Panc1 (cell line): ENCODE measurements around the gene RRH. TPM values are rescaled to one million over a fixed set of nuclear protein-coding genes. Genes with fewer than 3 reads are reported as not detected.

Source experiments
- ATAC-seq: fragments of 200-7000 bp; cut with Tn5 transposase; 2 replicates; pipeline ENCODE4 v1.9.1; 2020; ENCODE audit warnings: mild to moderate bottlenecking, moderate library complexity
- BruUV-seq: library from RNA; stranded (reverse); fragments of 400-500 nt; replicated peaks from 2 replicates; lab custom pipeline; 2021; lab: Mats Ljungman, UMichigan
- CTCF ChIA-PET: fragments of 300-600 bp; sonication (Branson Sonifier 250); formaldehyde crosslinking; loops from one replicate; lab custom pipeline; 2022; ENCODE audit warnings: antibody characterized with exemption; lab: Charles Lee
- POLR2A ChIA-PET: fragments of 300-600 bp; sonication (Branson Sonifier 250); formaldehyde crosslinking; loops from one replicate; lab custom pipeline; 2022; ENCODE audit warnings: antibody characterized with exemption; lab: Charles Lee
- DNase-seq: peaks from one replicate; pipeline ENCODE4 v3.0.0-alpha.2; 2010; ENCODE audit warnings: low read depth, low spot score
- H3K27ac ChIP-seq: 2 replicates; pipeline ENCODE4 v1.5.1; 2011; ENCODE audit warnings: mild to moderate bottlenecking, low read length, inconsistent platforms
- H3K27me3 ChIP-seq: fragments of 200-500 bp; sonication (Bioruptor generic); 2 replicates; pipeline ENCODE4 v1.6.0; 2014; ENCODE audit warnings: low read length, inconsistent platforms; ENCODE audit not compliant: control insufficient read depth, insufficient read depth
- H3K36me3 ChIP-seq: fragments of 200-500 bp; sonication (Bioruptor generic); 2 replicates; pipeline ENCODE4 v1.5.1; 2014; ENCODE audit warnings: inconsistent platforms, mild to moderate bottlenecking, low read length, moderate library complexity; ENCODE audit not compliant: control insufficient read depth, insufficient read depth
- H3K4me1 ChIP-seq: 2 replicates; pipeline ENCODE4 v1.5.1; 2011; ENCODE audit warnings: inconsistent platforms, mild to moderate bottlenecking, low read length, moderate library complexity; ENCODE audit not compliant: control insufficient read depth, insufficient read depth
- H3K4me3 ChIP-seq, 2 experiments: 2 replicates each; pipeline ENCODE4 v1.5.1; 2011 to 2012; ENCODE audit warnings: low read depth in 2 of 2, low read length in 2 of 2, mild to moderate bottlenecking in 2 of 2, inconsistent platforms in 1 of 2, moderate library complexity in 1 of 2
- H3K9me3 ChIP-seq: fragments of 200-500 bp; sonication (Bioruptor generic); 2 replicates; pipeline ENCODE4 v1.5.1; 2014; ENCODE audit warnings: low read depth, mild to moderate bottlenecking, inconsistent platforms, low read length, moderate library complexity; ENCODE audit not compliant: control insufficient read depth, insufficient read depth
- CTCF ChIP-seq: fragments of 450-650 bp; IDR thresholded peaks from 2 replicates; pipeline ENCODE4 v1.5.1; 2017; ENCODE audit warnings: mild to moderate bottlenecking
- POLR2AphosphoS5 ChIP-seq: IDR thresholded peaks from 2 replicates; pipeline ENCODE4 v1.6.1; 2012; ENCODE audit warnings: mild to moderate bottlenecking, low read depth, low read length, moderate library complexity
- REST ChIP-seq, 2 experiments: IDR thresholded peaks; 2 replicates each; pipeline ENCODE4 v1.6.1; 2011 to 2012; ENCODE audit warnings: low read depth in 2 of 2, control low read depth in 1 of 2, low read length in 1 of 2, mild to moderate bottlenecking in 1 of 2, moderate library complexity in 1 of 2; ENCODE audit not compliant: insufficient read depth in 1 of 2
- SIN3A ChIP-seq: IDR thresholded peaks from 2 replicates; pipeline ENCODE4 v1.6.1; 2012; ENCODE audit warnings: low read depth, mild to moderate bottlenecking, low read length, moderate library complexity, borderline replicate concordance; ENCODE audit not compliant: insufficient read depth
- TCF7L2 ChIP-seq: IDR thresholded peaks from 2 replicates; pipeline ENCODE4 v1.6.1; 2011; ENCODE audit warnings: mild to moderate bottlenecking, low read depth, low read length, inconsistent platforms
- in situ Hi-C: cut with HindIII; loops from 2 replicates; pipeline ENCODE4 v1.10.0; 2016; ENCODE audit warnings: low sequenced_read_pairs, low pct_unique_long_range_greater_than_20kb
- intact Hi-C: fragments of 100-400 bp; cut with micrococcal nuclease; formaldehyde crosslinking; loops from one replicate; pipeline ENCODE4 v1.10.0; 2022; ENCODE audit not compliant: unreplicated experiment
- total RNA-seq: library from RNA; stranded (reverse); gene quantifications from one replicate; pipeline ENCODE4 v1.2.1, GENCODE V29; 2021; ENCODE audit not compliant: unreplicated experiment

RRH gene
- total RNA-seq, 1 experiment from 2014 or later, result 0.15 TPM

- Histone ChIP-seq H3K36me3 (no peaks in the 10 kb centered on the region), H3K4me3 (no peak overlapping the region), H3K27ac (no peak overlapping the region), H3K9me3 (no peaks in the 10 kb centered on the region), H3K4me1 (no peaks in the 10 kb centered on the region), H3K27me3 (no peaks in the 10 kb centered on the region)
- POLR2A ChIA-PET, result no interaction called here
- DNase-seq, result no peak
- in situ Hi-C loops (no loop called here), intact Hi-C loops (no loop called here)
- BruUV-seq, result no TSS peak
- CTCF ChIA-PET, result no interaction called here
- no peak for ATAC-seq
- TF ChIP-seq CTCF (no peak), POLR2AphosphoS5 (no peak), TCF7L2 (no peak), REST (IDR thresholded peaks at IDR 0.05; ENCODE audit: insufficient read depth in 1 of 2, low read depth in 2 of 2, low read length in 1 of 2) (no peak), SIN3A (no peak)
Measured at GRCh38 chr4:109887071-109887470, 59.3 kb downstream of the RRH start.

GRCh38 chr4:109890076-109890475 is 62.3 kb downstream of the RRH start:
- no peaks in the 10 kb centered on the region for H3K9me3 ChIP-seq
- BruUV-seq, result no TSS peak
- no peak overlapping the region for H3K4me3 ChIP-seq
- ChIA-PET POLR2A (no interaction called here), CTCF (no interaction called here)
- intact Hi-C loops (no loop called here), in situ Hi-C loops (no loop called here)
- no peaks in the 10 kb centered on the region for H3K4me1 ChIP-seq
- H3K27ac ChIP-seq, result no peak overlapping the region
- TF ChIP-seq CTCF, result no peak
- no peak for TF ChIP-seq REST (IDR thresholded peaks at IDR 0.05; ENCODE audit: insufficient read depth in 1 of 2, low read depth in 2 of 2, low read length in 1 of 2)
- no peak for TF ChIP-seq TCF7L2
- no peak for TF ChIP-seq SIN3A
- TF ChIP-seq POLR2AphosphoS5, result no peak
- H3K36me3 ChIP-seq, result no peaks in the 10 kb centered on the region
- H3K27me3 ChIP-seq, result no peaks in the 10 kb centered on the region
- ATAC-seq, result no peak
- DNase-seq, result no peak

Other genes with a start within 250 kb of the RRH start
- 15.2 TPM for gene CASP6, start 124.5 kb upstream of the RRH start, total RNA-seq
- gene PLA2G12A, start 97.9 kb upstream of the RRH start, total RNA-seq, result 20.7 TPM
- gene CFI, start 26.0 kb upstream of the RRH start, total RNA-seq, result 0.33 TPM
- 23.6 TPM for gene GAR1, start 12.2 kb upstream of the RRH start, total RNA-seq
- 0.05 TPM for gene LRIT3, start 20.1 kb downstream of the RRH start, total RNA-seq
- gene EGF, start 84.9 kb downstream of the RRH start, total RNA-seq, result not detected